ENCODE measurements around the gene NRCAM.

The NRCAM gene

DNA sequence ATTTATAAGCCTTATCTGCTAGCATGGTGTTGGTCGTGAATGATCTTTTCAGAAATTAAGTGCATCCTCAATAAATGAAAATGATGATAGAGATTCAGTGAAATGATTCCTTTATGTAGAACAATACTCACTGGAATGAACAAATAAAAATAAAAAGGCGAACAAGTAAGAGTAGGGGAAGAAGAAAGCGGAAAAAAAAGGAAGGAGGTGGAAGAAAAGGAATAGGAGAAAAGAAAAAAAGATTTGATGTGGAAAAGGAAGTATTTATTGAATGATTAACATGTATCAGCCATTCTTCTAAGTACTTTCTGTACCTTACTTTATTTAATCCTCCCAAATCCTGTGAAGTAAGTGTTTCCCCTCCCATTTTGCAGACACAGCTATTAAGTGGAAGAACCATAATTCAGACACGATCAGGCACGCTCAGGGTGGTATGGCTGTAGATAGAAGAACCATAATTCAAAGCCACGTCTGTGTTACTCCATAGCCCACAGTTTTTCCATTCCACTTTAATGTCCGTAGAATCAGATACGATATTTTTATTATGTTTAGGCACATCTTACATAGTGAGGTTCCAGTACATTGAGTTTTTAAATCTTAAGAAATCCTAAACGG, 169.8 kb downstream of the NRCAM start:
- no peak overlapping the region for H3K4me2 ChIP-seq (ENCODE audit: low read depth, low read length, poor library complexity, severe bottlenecking)

GRCh38 chr7:108285778-108286177, 170.5 kb downstream of the NRCAM start:
- no peaks in the 10 kb centered on the region for H3K36me3 ChIP-seq (ENCODE audit: low read length)
- no peaks in the 10 kb centered on the region for H3K9me3 ChIP-seq (ENCODE audit: insufficient read depth, low read length)
- H3K4me2 ChIP-seq (ENCODE audit: low read depth, low read length, poor library complexity, severe bottlenecking): no peak overlapping the region
- H3K79me2 ChIP-seq (ENCODE audit: insufficient read depth, low read length): no peaks in the 10 kb centered on the region
- H3K27me3 ChIP-seq (ENCODE audit: low read length): no peaks in the 10 kb centered on the region
- no peak overlapping the region for H3K27ac ChIP-seq (ENCODE audit: low read depth, low read length)
- H3K9ac ChIP-seq (ENCODE audit: low read length): no peak overlapping the region
- H4K20me1 ChIP-seq (ENCODE audit: low read depth, low read length): no peaks in the 10 kb centered on the region
- no peaks in the 10 kb centered on the region for H3K9me2 ChIP-seq (replicated peaks; ENCODE audit: insufficient read depth, low read length)
- H3F3A ChIP-seq (ENCODE audit: insufficient read depth): no peaks in the 10 kb centered on the region
- no peak for TF ChIP-seq EZH2phosphoT487 (conservative IDR thresholded peaks at IDR 0.05; ENCODE audit: low read length)
- no peak for TF ChIP-seq CTCF (IDR thresholded peaks at IDR 0.05; ENCODE audit: insufficient read depth, low read length, poor library complexity, severe bottlenecking)
- no peak overlapping the region for H3K4me3 ChIP-seq (ENCODE audit: insufficient read depth, low read length, poor library complexity, severe bottlenecking)
- H2AFZ ChIP-seq (ENCODE audit: low read depth, low read length, severe bottlenecking): no peak overlapping the region

More for the DNA sequence above, 169.8 kb downstream of the NRCAM start:
- H3K9me3 ChIP-seq (ENCODE audit: insufficient read depth, low read length): no peaks in the 10 kb centered on the region
- TF ChIP-seq EZH2phosphoT487 (conservative IDR thresholded peaks at IDR 0.05; ENCODE audit: low read length) (no peak), CTCF (IDR thresholded peaks at IDR 0.05; ENCODE audit: insufficient read depth, low read length, poor library complexity, severe bottlenecking) (no peak)
- no peaks in the 10 kb centered on the region for H3F3A ChIP-seq (ENCODE audit: insufficient read depth)
- no peaks in the 10 kb centered on the region for H3K9me2 ChIP-seq (replicated peaks; ENCODE audit: insufficient read depth, low read length)
- H3K9ac ChIP-seq (ENCODE audit: low read length): no peak overlapping the region
- H4K20me1 ChIP-seq (ENCODE audit: low read depth, low read length): no peaks in the 10 kb centered on the region
- no peak overlapping the region for H3K4me3 ChIP-seq (ENCODE audit: insufficient read depth, low read length, poor library complexity, severe bottlenecking)
- no peaks in the 10 kb centered on the region for H3K27me3 ChIP-seq (ENCODE audit: low read length)
- H2AFZ ChIP-seq (ENCODE audit: low read depth, low read length, severe bottlenecking): no peak overlapping the region
- no peaks in the 10 kb centered on the region for H3K79me2 ChIP-seq (ENCODE audit: insufficient read depth, low read length)
- H3K27ac ChIP-seq (ENCODE audit: low read depth, low read length): no peak overlapping the region
- H3K36me3 ChIP-seq (ENCODE audit: low read length): no peaks in the 10 kb centered on the region

- no peak for TF ChIP-seq CTCF (IDR thresholded peaks at IDR 0.05; ENCODE audit: insufficient read depth, low read length, poor library complexity, severe bottlenecking)
- TF ChIP-seq EZH2phosphoT487 (conservative IDR thresholded peaks at IDR 0.05; ENCODE audit: low read length): no peak
- no peak overlapping the region for H3K4me2 ChIP-seq (ENCODE audit: low read depth, low read length, poor library complexity, severe bottlenecking)
- no peak overlapping the region for H3K9ac ChIP-seq (ENCODE audit: low read length)
- no peaks in the 10 kb centered on the region for H3K9me2 ChIP-seq (replicated peaks; ENCODE audit: insufficient read depth, low read length)
- H3K36me3 ChIP-seq (ENCODE audit: low read length): no peaks in the 10 kb centered on the region
- no peak overlapping the region for H3K27ac ChIP-seq (ENCODE audit: low read depth, low read length)
- no peaks in the 10 kb centered on the region for H4K20me1 ChIP-seq (ENCODE audit: low read depth, low read length)
- no peaks in the 10 kb centered on the region for H3K9me3 ChIP-seq (ENCODE audit: insufficient read depth, low read length)
- no peak overlapping the region for H2AFZ ChIP-seq (ENCODE audit: low read depth, low read length, severe bottlenecking)
- H3K27me3 ChIP-seq (ENCODE audit: low read length): no peaks in the 10 kb centered on the region
- H3K4me3 ChIP-seq (ENCODE audit: insufficient read depth, low read length, poor library complexity, severe bottlenecking): no peak overlapping the region
- H3F3A ChIP-seq (ENCODE audit: insufficient read depth): no peaks in the 10 kb centered on the region
- no peaks in the 10 kb centered on the region for H3K79me2 ChIP-seq (ENCODE audit: insufficient read depth, low read length)
Observed at GRCh38 chr7:108285003-108285368, 171.2 kb downstream of the NRCAM start.

Data from SU-DHL-6 (cell line).